HG03354 (cell line): ENCODE results near the gene PLEKHA1.

Experiments used
- ATAC-seq: cut with Tn5 transposase; IDR thresholded peaks from one replicate; pipeline ENCODE4 v1.9.1; 2021; ENCODE audit warnings: mild to moderate bottlenecking; ENCODE audit not compliant: unreplicated experiment, poor library complexity, severe bottlenecking

Gene PLEKHA1

DNA sequence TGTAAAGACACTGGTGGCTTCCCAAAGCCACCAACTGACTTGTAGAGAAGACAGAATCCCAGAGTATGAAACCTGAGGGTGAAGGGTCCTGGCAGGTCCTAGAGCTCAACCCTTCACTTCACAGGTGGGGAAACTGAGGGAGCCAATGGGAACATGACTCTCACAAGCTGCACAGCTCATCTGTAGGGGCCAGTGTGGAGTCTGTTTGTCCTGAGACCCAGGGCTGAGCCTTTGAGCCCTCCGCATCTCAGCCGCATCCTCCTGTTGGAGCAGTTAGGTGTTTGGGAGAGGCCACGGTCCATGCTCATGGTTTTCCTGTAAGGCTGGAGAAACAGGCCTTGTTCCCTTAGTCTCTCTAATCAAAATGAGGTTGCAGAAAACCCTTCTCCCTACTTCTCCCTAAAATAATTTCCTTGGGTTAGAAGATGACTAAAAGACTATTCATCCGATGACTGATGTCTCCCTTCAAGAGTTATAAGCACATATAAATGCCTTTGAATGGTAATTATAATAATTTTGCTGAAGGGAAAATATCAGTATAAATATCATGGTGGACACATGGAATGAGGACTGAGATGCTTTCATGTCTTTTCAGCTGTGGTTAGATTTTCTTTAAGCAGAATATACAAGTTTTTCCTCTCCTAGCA lies 97.1 kb downstream of the PLEKHA1 start:
- ATAC-seq, result no peak

DNA sequence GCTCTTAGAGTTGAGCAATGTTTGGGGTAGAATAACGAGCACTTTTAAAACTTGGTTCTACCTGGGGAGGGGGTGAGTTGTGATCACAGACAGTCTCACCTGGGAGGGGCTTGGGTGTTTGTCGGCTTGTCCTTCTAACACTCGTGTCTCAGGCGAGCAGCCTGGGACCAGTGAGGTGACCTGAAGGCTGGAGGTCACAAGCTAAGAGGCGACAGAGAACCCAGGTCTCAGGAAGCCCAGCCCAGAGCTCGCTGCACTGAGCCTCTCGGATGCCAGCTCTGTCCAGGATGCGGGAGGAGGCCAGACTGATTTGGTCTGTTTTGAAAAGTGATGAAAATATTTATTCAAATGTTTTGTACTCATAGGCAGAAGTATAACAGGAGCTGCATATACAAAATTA lies 98.6 kb downstream of the PLEKHA1 start:
- ATAC-seq, result no peak

DNA sequence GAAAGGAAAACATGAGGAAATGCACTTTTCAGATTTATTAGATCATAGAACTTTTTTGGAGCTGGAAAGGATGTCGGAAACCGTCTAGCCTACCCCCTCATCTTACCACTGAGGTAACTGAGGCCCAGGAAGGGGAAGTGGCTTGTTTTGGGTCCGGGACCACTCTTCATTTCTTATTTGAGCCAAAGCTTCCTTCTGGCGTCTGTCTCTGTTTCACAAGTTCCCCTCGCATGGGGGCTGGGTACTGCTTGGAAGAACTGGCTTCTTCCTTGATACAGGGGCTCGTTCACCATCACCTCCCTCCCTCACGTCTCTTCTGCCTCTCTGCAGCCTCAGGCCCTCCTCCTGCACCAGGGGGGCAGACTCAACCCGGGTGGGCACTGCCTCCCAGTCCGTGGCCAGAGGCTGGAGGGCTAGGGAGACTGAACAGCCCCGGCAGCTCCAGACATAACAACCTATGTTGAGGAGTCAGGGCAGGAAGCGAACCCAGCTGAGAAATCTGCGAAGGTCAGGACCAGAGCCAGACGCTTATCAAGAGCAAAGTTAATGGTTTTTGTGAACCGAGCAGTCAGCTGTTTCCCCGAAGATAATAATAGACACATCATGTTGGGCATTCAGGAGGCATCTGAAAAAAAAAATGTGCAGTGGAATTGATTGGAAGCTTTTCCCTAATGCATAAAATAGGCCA lies 99.8 kb downstream of the PLEKHA1 start:
- ATAC-seq, result no peak

DNA sequence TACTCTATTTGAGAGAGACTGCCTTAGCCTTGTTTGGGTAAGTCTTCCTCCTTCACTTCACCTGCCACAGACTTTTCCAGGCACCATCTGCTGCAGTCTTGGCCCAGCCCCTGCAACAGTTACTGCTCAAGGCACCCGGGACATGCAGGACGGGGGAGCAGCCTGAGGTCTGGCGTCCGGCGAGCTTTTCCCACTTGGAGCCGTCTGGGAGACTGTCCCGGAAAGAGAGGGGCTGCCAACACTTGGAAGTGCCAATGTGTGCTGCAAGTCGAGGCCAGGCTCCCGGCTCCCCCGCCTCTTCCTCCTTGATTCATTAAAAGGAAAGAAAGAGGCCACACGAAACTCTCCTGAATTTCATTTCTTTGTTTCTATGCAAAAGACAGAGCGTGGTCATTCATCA lies 100.6 kb downstream of the PLEKHA1 start:
- ATAC-seq, result no peak

DNA sequence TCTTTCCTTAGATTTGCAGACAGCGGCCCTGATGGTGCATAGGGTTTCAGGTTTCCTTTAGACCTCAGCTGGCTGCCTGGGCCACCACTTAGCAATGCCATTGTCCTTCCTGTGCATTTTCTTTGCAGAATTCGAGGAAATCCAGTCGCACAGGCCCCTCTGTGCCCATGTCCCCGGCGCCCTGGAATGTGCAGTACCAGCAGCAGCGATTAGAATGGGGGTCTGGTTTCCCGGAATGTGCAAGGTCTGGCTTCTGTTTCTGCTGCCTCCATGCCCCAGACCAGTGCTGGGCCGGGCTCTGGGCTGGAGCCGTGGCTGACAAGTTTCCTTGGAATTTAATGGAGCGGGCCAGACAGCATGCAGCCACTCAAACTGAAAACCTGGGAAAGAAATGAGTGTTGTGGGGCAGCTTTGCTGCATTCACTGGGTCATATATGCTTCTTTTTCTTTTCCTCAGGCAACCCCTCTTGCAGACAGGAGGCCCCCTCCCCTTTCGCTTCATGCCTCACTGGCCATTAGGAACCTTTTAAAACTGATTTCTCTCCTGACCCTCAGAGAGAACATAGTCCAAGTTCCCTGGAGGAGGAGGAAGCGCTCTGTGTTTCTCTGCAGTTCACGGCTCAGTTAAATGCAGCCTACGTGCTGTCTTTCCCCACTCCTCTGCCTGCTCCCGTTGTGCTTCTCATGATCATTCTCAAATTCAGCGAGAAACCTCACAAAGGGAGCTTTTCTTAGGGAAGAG lies 101.3 kb downstream of the PLEKHA1 start:
- no peak for ATAC-seq

DNA sequence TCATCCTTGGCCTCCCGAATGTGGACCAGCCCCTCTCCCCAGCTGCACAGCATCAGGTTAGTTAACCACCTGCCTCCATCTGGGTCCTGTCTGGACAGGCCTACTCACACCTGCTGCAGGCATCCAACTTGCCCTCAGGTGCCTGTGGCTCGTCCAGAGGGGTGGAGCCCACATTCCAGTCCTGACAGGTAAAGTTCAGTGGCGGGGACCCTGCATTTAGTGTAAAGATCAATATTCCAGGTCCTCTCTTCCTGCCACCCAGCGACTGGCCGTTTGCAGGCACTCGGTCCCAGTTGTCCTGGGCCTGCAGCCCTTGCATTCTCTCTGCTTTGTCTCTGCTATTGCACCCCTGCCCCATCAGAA lies 101.8 kb downstream of the PLEKHA1 start:
- no peak for ATAC-seq

DNA sequence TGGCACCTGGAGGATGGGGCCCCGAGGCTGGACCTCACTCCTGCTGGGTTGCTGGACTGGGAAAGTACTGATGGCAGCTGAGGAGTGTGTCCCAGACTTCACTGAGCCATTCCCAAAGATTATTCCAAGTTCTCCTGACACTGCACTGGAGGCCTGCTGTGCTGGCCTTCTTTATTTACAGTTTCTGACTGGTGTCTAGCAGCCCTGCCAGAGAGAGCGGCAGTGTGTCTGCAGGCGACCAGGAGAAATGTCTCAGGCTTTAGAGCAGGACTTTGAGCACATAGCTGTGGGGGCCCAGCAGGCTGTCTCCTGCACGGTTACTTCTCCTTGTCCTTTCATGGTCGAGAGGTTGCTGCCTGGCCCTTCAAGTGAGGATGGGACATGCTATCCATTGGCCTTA lies 102.9 kb downstream of the PLEKHA1 start:
- ATAC-seq, result no peak

DNA sequence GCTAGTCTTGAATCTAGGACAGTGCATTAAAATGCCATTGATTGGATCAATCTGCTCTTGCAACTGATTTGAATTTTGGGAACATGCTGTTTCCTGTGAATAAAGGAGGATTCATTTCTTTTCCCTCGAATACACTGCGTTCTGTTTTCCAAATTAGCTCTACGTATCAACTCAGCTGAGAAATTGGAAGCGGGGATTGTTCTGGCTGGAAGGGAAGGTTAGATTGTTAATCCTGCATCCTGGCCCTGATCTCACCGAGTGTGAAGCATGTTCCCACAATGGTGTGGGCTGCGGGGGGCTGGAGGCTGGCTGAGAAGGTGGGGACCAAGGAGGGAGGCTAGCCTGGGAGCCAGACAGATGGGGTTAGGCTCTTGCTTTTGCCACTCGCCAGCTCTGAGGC lies 104.5 kb downstream of the PLEKHA1 start:
- ATAC-seq, result no peak

DNA sequence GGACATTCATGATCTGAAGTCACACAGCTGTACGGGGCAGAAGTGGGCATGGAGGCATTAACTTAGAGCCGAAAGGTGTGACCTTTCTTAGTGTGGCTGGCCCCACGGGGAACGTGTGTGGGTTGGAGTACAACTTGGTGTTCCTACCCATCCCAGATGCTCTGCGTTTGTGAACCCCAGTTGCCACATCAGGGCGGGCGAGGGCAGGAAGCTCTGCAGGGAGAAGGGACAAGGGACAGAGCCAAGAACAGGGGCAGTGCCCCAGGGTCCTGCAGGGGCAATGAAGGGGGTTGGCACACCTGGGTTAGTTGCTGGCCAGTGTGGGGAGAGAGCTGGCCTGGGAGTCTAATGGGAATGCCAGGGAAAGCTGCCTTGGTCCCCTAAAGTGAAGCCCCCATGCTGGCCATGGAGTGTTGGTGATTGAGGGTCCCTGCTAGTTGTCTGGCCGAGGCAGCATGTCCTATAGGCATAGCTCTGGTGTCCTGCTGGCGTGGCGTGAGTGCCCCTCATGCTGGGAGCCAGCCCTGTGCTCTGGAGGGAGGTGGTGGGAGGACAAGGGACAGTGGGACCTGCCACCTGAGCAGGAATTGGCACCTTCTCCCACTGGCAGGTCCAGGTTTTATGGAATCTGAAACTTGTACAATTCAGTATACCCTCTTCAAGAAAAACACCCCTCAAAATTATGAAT lies 105.8 kb downstream of the PLEKHA1 start:
- ATAC-seq, result no peak

DNA sequence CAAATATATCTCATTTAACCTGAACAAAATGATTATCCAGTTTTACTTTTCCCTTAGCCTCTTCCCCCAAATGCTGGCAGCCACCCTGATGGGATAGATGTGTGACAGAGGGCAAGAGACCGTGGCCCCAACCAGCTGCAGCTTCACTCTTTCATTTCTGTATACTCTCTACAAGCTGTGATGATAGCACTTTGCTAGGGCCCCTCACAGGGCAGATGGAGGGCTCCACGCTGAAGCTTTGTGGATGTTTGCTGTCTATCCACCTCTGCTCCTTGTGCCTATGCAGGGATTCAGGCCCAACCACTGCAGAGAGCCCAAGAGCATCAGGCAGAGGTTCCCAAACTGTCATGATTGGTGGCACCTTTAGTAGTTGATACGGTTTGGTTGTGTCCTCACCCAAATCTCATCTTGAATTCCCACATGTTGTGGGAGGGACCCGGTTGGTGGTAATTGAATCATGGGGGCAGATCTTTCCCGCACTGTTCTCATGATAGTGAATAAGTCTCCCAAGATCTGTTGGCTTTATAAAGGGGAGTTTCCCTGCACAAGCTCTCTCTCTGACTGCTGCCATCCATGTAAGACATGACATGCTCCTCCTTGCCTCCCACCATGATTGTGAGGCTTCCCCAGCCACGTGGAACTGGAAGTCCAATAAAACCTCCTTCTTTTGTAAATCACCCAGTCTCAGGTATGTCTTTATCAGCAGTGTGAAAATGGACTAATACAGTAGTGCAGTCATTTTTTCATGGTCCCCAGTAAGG lies 107.0 kb downstream of the PLEKHA1 start:
- no peak for ATAC-seq
